Fibroblast of villous mesenchyme (primary cell): ENCODE results near the gene SH3BGRL2. TPM values are rescaled to one million over a fixed set of nuclear protein-coding genes. Genes with fewer than 3 reads are reported as not detected.
A peak's percentile ranks its signal among the peaks of the same experiment; 100 is the strongest.
"Not testable (repeated sequence)": the region's sequence is repeated elsewhere in the genome, so short reads cannot be mapped to it uniquely, and the experiment has no call there.

Experiments used
- DNase-seq: peaks from one replicate; pipeline ENCODE4 v3.0.0-alpha.2; 2010; ENCODE audit warnings: low read depth
- H3K4me3 ChIP-seq: 2 replicates; pipeline ENCODE4 v1.5.1; 2011; ENCODE audit warnings: low read depth, mild to moderate bottlenecking, low read length
- total RNA-seq: library from RNA; depleted of rRNA; stranded (reverse); fragments of >200 nt; gene quantifications from 2 replicates; pipeline ENCODE4 v1.2.3, GENCODE V29; 2012
- TF ChIP-seq, protein P1 (sequence below): IDR thresholded peaks from 2 replicates; pipeline ENCODE4 v1.5.1; 2012; ENCODE audit warnings: low read depth, mild to moderate bottlenecking, low read length; ENCODE audit not compliant: insufficient read depth

The SH3BGRL2 gene
- total RNA-seq, 1 donor: 2.6 TPM

GRCh38 chr6:79671600-79672266 is 40.6 kb downstream of the SH3BGRL2 start:
- DNase-seq: peak; percentile 11
- TF ChIP-seq, protein P1, sequence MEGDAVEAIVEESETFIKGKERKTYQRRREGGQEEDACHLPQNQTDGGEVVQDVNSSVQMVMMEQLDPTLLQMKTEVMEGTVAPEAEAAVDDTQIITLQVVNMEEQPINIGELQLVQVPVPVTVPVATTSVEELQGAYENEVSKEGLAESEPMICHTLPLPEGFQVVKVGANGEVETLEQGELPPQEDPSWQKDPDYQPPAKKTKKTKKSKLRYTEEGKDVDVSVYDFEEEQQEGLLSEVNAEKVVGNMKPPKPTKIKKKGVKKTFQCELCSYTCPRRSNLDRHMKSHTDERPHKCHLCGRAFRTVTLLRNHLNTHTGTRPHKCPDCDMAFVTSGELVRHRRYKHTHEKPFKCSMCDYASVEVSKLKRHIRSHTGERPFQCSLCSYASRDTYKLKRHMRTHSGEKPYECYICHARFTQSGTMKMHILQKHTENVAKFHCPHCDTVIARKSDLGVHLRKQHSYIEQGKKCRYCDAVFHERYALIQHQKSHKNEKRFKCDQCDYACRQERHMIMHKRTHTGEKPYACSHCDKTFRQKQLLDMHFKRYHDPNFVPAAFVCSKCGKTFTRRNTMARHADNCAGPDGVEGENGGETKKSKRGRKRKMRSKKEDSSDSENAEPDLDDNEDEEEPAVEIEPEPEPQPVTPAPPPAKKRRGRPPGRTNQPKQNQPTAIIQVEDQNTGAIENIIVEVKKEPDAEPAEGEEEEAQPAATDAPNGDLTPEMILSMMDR: no peak
- no peak overlapping the region for H3K4me3 ChIP-seq

GRCh38 chr6:79672631-79673111 is 41.5 kb downstream of the SH3BGRL2 start:
- DNase-seq: peak; percentile 45

GRCh38 chr6:79673947-79674346 is 42.8 kb downstream of the SH3BGRL2 start:
- no peak for DNase-seq
- TF ChIP-seq, protein P1: no peak
- no peak overlapping the region for H3K4me3 ChIP-seq

More at GRCh38 chr6:79672631-79673111, 41.5 kb downstream of the SH3BGRL2 start:
- H3K4me3 ChIP-seq: no peak overlapping the region
- TF ChIP-seq, protein P1: peak; percentile 64

GRCh38 chr6:79676785-79677736 is 45.9 kb downstream of the SH3BGRL2 start:
- TF ChIP-seq, protein P1: no peak
- no peak for DNase-seq
- no peak overlapping the region for H3K4me3 ChIP-seq

DNA sequence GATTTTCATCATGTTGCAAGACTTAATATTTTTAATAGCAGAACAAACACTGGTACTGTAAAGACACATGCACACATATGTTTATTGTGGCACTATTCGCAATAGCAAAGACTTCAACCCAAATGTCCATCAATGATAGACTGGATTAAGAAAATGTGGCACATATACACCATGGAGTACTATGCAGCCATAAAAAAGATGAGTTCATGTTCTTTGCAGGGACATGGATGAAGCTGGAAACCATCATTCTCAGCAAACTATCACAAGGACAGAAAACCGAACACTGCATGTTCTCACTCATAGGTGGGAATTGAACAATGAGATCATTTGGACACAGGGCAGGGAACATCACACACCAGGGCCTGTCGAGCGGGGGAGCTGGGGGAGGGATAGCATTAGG is 51.6 kb downstream of the SH3BGRL2 start:
- H3K4me3 ChIP-seq, DNase-seq: not testable (repeated sequence)

GRCh38 chr6:79684876-79685275 is 53.7 kb downstream of the SH3BGRL2 start:
- DNase-seq: no peak
- TF ChIP-seq, protein P1: no peak
- H3K4me3 ChIP-seq: no peak overlapping the region

DNA sequence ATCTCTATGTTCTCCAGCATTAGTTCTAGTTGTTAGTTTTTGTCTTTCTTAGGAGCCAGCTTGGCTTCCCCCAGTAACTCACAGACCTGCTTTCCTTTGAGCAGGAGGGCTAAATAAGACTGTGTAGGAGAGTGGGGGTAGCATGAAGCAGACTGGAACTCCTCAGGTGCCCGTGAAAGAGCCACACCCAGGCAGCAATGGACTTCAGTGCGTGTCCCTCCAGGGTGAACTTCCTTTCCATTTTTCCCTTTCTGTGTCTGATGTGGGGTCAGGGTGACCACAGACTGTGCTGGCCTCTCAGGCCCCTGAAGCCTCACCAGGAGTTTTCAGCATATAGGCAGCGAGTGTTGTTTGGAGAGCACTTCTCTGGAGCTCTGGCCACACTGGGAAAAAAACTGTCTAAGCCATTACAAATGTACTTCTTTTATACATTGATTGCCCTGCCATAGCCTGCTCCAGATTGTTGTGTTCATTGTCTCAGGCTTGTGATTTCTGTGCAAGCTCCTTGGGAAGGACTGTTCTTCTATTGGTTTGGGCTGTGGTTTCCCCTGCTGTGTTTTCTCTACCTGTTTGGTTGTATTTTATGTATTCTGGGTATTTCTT is 55.7 kb downstream of the SH3BGRL2 start:
- TF ChIP-seq, protein P1: no peak
- DNase-seq: no peak
- no peak overlapping the region for H3K4me3 ChIP-seq
